ENCODE results near the gene GPATCH1.

Gene GPATCH1

GRCh38 chr19:33177417-33177979 lies 96.5 kb downstream of the GPATCH1 start (continued):
- TF ChIP-seq ZNF473 (tag by site-specific recombination; IDR thresholded peaks at IDR 0.05) (no peak), IKZF3 (tag by site-specific recombination; IDR thresholded peaks at IDR 0.05) (no peak), KLF8 (tag by site-specific recombination; IDR thresholded peaks at IDR 0.05) (no peak), ZNF223 (tag by site-specific recombination; IDR thresholded peaks at IDR 0.05) (no peak), PRDM1 (tag by site-specific recombination; IDR thresholded peaks at IDR 0.05) (no peak), KLF10 (tag by site-specific recombination; IDR thresholded peaks at IDR 0.05) (0 out of 2 replicates have a peak, but pooled peaks have one; percentile 7), ZNF16 (tag by site-specific recombination; IDR thresholded peaks at IDR 0.05; ENCODE audit: low read depth) (no peak; the same call in none of the 2 replicates), ZNF37A (tag by site-specific recombination; IDR thresholded peaks at IDR 0.05) (no peak), INSM2 (tag by site-specific recombination; IDR thresholded peaks at IDR 0.05) (no peak), MEIS1 (CRISPR knock-in tag; IDR thresholded peaks at IDR 0.05; ENCODE audit: borderline replicate concordance) (no peak), ZNF248 (tag by site-specific recombination; IDR thresholded peaks at IDR 0.05) (no peak), ZNF112 (tag by site-specific recombination; IDR thresholded peaks at IDR 0.05) (no peak), ZNF623 (tag by site-specific recombination; IDR thresholded peaks at IDR 0.05) (no peak), ZNF670 (tag by site-specific recombination; IDR thresholded peaks at IDR 0.05; ENCODE audit: low read depth) (no peak), WT1 (tag by site-specific recombination; IDR thresholded peaks at IDR 0.05) (peak; percentile 62), ZNF501 (tag by site-specific recombination; IDR thresholded peaks at IDR 0.05) (peak; percentile 88), ZNF114 (tag by site-specific recombination; IDR thresholded peaks at IDR 0.05) (no peak), SALL2 (tag by site-specific recombination; IDR thresholded peaks at IDR 0.05; ENCODE audit: borderline replicate concordance) (no peak), KLF16 (tag by site-specific recombination; IDR thresholded peaks at IDR 0.05) (no peak; the same call in 1 of the 2 replicates), ZNF10 (tag by site-specific recombination; IDR thresholded peaks at IDR 0.05) (no peak), ZEB2 (tag by site-specific recombination; IDR thresholded peaks at IDR 0.05) (no peak), SP2 (tag by site-specific recombination; IDR thresholded peaks at IDR 0.05) (no peak), ZNF585B (tag by site-specific recombination; IDR thresholded peaks at IDR 0.05) (no peak), ZFHX2 (tag by site-specific recombination; conservative IDR thresholded peaks at IDR 0.05) (peak; percentile 100), ZNF777 (tag by site-specific recombination; IDR thresholded peaks at IDR 0.05; ENCODE audit: borderline replicate concordance) (peak; percentile 96; the same call in 1 of the 2 replicates), ZNF433 (tag by site-specific recombination; IDR thresholded peaks at IDR 0.05; ENCODE audit: low read depth) (peak; percentile 42; the same call in 1 of the 2 replicates), SCRT1 (tag by site-specific recombination; IDR thresholded peaks at IDR 0.05; ENCODE audit: borderline replicate concordance) (no peak), PRDM10 (tag by site-specific recombination; IDR thresholded peaks at IDR 0.05) (peak; percentile 76), ZSCAN23 (tag by site-specific recombination; IDR thresholded peaks at IDR 0.05) (no peak), ZNF513 (tag by site-specific recombination; IDR thresholded peaks at IDR 0.05) (no peak), HOXC10 (CRISPR knock-in tag; IDR thresholded peaks at IDR 0.05) (no peak), ZNF324 (tag by site-specific recombination; IDR thresholded peaks at IDR 0.05) (no peak)
